HG03095 (cell line): ENCODE measurements around the gene PTTG2.
"Not testable (repeated sequence)": the region's sequence is repeated elsewhere in the genome, so short reads cannot be mapped to it uniquely, and the experiment has no call there.

Source experiments
- ATAC-seq: cut with Tn5 transposase; IDR thresholded peaks from one replicate; pipeline ENCODE4 v1.9.1; 2021; ENCODE audit warnings: moderate library complexity; ENCODE audit not compliant: unreplicated experiment

PTTG2 gene

DNA sequence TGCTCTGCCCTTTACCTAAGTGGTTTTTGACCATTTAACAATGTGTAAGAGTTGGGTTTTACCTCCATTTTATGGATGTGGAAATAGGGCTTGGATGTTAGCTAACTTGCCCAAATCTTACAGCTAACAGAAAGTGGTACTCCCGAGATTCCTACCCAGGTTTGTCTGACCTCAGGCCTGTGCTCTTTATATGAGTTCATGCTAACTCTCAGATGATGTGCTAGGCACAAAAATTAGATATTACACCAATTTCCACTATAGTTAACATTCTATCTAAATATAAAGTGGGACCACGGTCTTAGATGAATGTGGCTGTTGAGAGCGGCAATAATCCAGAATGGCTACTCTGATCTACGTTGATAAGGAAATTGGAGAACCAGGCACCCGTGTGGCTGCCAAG is at the start of gene PTTG2:
Gene PTTG2, plus strand, starts transcription at position 301 of the 400 bp plus-strand sequence. Its CDS starts 37 bp downstream, at position 338.
- ATAC-seq: no peak

DNA sequence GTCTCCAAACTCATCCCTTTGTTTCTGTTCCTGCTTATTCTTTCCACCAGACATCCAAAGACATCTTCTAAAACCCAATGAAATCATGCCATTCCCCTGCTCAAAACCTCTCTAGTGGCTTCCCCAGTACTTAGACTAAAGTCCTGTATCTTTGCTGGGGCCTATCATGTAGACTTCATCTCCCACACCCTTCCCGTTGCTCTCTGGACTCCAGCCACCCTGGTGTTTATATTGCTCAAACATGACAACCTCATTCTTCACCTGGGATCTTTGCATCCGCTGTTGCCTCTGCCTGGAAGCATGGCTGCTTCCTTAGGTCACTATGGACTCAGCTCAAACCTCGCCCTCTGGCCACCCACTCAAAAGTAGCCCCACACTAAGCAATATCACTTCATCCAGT is 45.7 kb upstream of the PTTG2 start:
- no peak for ATAC-seq

DNA sequence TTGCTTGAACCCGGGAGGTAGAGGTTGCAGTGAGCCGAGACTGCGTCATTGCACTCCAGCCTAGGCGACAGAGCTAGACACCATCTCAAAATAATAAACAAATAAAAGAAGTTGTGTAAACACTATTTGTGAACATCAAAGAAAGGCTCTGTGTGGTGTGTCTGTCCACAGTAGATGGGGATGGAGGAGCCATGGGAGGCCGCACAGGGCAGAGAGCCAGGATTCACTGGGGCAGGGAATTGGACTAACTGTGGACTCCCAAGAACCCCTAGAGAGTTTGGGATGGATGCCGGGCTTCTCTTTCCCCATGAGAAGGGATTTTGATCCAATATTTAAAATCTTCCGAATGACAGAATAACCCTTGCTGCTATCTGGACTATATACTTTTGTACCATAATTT is 42.8 kb upstream of the PTTG2 start:
- ATAC-seq: no peak

DNA sequence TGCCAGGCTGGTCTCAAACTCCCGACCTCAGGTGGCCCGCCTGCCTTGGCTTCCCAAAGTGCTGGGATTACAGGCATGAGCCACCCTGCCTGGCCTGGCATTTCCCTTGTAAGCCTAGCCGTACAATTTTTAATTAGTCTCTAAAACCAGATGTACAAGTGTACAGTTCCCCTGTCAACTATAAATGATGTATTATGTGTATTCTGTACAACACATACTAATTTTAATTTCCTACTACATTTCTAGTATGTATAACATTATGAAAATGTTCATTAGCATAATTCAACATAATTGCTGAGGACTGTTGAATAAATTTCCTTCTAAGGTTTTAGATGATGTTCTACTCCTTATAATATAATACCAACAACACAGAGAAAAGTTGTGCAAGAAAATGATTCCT is 41.5 kb upstream of the PTTG2 start:
- no peak for ATAC-seq

DNA sequence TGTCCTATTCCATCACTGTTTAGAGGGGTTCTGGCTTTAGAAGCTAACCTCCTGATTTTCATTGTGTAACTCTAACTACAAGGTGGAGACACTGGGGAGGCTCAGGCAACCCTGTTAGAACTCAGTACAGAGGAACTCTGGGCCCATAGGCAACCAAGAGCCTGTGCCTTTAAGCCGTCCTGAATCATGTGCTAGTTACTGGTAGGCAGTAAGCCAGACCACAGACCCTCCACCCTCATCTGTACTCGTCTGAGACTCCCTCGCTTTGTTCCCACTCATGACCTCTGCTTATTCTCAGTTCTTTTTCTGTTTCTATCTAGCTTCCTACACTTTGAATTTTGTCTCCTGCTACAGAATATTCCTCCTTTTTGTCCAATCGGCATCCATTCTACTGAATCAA is 37.9 kb upstream of the PTTG2 start:
- no peak for ATAC-seq

DNA sequence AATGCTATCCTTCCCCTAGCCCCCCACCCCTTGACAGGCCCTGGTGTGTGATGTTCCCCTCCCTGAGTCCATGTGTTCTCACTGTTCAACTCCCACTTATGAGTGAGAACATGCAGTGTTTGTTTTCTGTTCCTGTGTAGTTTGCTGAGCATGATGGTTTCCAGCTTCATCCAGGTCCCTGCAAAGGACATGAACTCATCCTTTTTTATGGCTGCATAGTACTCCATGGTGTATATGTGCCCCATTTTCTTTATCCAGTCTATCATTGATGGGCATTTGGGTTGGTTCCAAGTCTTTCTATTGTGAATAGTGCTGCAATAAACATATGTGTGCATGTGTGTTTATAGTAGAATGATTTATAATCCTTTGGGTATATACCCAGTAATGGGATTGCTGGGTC is 37.1 kb upstream of the PTTG2 start:
- ATAC-seq: not testable (repeated sequence)

DNA sequence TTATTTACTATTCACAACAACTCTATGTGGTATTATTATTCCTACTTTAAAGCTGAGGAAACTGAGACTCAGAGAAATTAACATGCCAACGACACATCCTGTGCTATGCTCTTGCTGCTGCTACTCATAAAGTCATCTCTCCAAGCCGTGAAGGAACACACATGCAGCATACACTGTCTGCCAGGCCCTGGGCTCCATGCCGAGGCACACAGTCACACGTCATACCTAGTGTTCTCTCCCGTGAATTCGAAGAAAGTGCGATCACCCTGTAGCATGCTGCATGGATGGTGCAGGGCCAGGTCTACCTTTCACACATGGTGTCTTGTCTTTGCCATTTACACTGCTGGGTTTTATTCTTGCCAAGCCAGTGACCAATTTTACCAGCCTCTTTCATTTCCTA is 35.3 kb upstream of the PTTG2 start:
- ATAC-seq: no peak

DNA sequence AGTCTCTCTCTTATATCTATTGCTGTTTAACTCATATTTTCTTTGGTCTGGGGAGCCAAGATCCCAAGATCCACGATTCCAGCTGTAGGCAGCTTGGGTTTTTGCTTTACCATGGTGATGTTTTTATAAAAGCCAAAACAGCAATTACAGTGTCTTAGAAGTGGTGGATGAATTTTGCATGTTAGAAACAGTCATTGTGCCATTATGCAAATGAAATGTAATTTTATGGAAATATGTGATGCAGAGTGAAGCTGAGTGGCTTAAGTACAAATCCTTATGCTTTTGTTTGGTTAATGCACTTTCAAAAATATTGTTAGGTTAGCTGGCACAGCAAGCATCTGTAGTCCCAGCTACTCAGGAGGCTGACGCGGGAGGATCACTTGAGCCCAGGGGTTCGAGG is 32.8 kb upstream of the PTTG2 start:
- ATAC-seq: no peak

DNA sequence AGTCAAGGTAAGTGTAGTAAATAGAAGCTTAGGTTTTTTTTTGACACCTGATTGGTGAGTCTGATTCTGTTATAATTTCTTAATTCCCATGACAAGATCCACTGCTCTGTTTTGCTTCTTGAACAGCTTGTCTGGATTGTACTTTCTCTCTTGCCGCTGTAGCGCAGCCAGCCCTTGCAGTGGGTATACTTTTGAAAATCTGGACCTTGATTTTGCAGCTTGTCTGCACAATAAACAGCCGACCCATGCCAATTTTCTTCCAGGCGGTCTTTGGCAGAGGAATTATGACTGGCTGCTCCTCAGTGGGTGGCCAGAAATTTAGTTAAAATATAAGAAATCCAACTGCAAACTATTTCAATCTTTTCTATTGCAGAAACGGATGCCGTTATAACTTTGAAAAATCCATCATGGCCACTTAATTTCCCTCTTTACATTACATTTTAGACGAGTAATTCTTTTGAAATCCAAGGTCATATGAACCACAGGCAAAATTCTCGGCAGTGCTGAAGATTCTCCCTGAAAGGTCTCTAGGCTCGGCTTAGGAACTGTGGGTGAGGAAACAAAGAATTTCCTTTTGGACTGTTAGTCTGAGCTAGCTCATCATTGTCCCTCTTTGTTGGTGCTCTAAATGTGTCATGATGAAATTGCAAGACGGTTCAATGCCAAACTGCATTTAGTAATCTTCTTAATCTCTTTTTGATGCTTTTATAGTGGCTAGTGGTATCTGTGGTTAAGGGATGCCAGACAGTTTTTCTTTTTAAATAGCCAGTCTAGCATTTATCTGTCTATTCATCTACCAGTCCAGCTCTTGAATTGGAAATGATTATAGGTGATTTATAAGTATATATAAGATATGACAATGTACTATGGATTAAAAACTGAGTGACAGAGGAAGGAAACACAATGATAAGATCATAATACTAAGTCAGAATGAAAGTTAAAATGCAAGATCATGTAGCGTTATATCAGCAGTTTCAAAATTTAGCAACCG is 31.5 kb upstream of the PTTG2 start:
- ATAC-seq: no peak

DNA sequence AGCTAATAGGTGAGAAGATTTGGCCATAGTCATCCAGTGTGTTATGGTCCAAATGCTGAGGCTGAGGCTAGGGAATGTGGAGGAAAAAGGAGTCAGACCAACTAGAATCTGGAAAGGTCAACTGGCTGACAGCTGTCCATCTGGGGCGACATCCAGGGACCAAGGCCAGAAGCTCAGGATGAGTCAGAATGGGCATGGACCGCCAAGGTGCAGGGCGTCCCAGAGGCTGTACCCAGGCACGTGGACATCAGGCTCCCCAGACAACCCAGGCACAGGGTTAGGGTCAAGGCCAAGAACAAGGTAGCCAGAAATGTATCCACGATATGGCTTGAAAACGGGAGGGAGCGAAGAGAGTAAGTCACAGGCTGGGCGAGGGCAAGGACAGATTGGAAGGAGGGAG is 26.1 kb upstream of the PTTG2 start:
- no peak for ATAC-seq

DNA sequence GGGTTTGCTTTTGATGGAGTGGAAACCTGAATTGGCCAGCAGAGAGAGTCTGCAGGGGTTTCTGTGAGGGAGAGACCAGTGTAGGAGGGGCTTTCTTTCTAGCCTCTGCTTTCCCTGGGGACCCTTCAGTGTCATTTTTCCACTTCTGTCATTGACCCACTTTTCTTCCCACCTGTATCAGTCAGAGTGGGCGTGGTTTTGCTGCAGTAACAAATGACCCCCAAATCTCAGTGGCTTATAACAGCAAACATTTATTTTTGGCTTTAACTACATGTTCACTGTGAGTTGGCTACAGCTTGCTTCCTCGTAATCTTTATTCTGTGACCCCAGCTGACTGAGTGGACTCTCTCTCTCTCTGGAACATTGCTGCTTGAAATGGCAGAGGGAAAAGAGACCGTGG is 25.6 kb upstream of the PTTG2 start:
- no peak for ATAC-seq

DNA sequence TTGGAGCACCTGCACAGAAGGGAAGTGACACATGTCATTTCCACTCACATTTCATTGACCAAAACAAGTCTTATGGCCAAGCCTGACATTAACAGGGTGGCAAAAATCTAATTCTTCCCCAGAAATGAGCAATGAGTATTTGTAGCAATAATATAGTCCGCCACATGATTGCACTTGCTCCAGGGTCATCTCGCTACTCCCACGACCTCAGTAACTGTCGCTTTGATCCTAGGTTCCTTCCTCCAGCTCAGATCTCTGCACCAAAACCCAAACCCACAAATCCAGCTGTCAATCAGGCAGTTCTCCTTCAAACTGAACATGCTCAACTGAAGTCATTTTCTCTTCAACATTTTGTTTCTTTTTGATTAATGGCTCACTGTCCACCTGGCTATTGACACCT is 25.2 kb upstream of the PTTG2 start:
- ATAC-seq: no peak

DNA sequence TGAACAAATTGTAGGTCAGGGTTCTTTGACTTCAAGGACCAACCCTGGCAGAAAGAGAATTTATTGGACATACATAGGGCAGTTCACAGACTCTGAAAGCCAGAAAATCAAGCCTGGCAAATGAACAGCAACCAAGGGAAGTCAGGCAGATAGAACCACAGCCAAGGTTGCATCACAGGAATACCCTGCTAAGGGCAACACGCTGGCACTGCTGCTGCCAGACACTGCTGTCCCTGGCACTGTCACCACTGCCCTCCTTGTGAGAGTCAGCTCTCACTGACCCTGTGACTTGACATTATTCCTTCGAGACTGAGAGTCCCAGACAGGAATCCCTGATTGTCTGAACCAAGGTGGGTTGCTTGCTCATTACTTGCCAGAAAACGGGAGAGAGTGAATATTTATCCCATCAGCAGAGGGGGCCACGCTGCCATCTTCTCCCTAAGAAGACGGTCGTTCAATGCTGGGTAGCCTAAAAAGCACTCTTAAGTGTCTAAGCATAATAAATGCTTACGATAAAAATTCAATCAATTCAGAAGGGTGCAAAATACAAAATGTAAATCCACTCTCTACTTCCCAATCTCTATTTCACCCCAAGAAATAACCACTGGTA is 23.2 kb upstream of the PTTG2 start:
- ATAC-seq: no peak

DNA sequence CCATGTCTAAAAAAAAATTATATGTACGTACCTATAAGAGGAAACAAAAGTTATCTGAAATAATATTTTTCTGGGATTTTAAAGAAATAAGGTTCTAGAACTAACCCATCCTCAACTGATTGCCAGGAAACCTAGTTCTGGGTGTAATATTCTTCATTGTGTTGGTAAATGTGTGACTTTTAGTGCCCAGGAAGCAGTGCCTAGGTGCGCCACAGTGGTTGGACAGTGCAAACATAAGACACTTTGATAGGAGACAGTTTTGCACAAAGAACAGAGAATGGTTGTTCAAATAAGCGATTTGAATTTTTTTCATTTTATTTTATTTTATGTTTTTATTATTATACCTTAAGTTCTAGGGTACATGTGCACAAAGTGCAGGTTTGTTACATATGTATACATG is 22.0 kb upstream of the PTTG2 start:
- no peak for ATAC-seq

DNA sequence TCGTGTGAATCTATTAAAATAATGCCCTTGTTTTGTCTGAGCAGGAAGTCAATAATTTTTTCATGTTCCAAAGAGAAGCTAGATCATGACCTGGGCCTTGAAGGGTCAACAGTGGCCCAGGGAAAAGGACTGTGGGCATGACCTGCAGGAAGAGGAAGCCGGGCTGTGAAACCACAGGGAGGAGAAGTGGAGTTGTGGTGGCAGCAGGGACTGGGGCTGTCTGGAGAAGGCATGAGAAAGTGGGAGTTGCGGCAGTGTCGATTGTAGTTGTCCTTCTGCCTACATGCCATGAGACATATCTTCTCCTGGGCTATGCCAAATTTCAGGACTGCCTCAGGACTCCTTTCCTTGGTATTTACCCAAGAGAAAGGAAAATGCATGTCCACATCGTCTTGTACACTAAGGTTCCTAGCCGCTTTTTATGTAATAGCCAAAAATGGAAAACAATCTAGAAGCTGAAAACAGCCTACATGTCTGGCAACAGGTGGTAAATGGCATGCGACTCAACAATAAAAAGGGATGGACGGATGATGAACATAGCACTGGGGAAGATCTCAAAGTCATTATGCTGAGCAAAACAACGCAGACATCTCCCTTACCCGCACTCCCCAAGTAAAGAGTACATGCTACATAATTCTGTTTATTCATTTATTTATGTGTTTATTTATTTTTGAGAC is 13.6 kb upstream of the PTTG2 start:
- no peak for ATAC-seq

DNA sequence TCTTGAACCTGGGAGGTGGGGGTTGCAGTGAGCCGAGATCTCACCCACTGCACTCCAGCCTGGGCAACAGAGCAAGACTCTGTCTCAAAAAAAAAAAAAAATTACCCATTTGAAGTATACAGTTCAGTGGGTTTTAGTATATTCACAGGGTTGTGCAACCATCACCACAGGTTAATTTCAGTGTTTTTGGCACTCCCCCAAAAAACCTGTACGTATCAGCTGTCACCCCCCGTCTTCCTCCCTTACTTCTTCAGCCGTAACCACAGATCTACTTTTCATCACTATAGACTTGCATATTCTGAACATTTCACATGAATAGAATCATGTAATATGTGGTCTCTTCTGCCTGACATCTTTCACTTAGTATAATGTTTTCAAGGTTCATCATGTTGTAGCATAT is 11.7 kb upstream of the PTTG2 start:
- ATAC-seq: no peak

DNA sequence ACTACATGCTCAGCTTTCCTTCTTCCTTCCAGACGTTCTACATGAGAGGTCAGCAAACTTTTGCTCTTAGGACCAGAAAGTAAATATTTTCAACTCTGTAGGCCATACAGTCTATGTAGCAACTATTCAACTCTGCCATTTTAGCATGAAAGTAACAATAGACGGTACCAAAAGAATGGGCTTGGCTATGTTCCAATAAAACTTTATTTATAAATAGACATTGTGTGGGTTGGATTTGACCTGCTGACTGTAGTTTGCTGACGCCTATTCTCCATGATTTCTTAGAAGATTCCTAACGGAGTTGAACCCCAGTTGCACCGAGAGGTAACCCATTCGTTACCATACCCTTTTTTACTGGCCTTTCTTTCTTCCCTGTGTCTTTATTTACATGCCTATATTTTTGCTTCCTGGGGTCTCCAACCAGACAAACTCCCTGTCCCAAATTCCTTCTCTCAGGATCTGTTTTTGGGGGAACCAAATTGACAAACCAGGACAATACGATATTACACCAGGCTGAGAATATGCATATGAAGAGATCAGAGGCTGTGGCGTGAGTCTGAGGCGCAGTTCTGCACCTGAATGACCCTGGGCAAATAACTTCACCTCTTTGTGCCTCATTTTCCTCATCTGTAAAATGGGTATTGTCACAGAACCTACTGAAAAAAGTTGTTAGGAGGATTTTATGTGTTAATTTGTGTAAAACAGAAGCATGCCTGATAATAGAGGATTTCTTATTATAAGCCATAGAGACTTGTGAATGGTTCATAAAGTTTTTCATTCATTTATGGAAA is 10.4 kb upstream of the PTTG2 start:
- ATAC-seq: no peak

DNA sequence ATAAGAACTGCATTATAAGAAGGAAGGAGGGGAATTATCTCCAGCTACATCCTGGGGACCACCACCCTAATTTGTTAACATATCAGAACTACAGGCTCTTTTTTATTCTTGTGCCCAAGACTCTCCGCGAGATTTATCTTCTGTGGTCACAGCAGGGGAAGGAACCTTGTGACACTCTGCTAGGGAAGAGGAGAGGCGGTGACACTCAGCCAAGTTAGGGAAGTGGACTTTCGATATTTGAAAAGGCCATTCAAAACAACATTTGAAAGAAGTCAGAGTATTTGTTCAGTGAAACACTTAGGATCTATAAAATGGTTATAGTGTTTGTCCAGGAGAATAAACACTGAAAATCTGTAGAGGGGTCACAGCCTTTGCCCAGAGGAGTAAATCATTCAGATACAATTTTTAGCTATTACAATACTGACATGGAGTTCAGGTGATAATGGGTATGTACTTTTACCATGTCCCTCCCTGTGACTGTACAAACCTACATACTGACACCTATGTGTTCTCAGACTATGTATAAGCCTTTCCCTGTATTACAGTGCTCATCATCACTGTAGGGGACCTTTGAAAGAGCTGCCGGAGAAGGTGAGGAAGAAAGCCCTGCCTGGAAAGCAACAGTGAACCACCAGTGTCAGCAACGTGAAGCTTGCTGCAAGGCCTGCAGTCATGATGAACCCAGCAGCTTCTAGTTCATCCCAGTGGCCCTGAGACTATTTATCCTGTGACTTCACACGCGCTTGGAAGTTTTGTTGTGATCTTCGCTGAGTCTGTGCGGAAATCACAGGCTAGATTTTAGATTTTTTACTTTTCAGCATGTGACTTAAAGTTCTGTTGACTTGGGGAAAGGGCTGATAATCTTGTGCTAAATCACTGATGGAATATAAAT is 8.5 kb upstream of the PTTG2 start:
- no peak for ATAC-seq

DNA sequence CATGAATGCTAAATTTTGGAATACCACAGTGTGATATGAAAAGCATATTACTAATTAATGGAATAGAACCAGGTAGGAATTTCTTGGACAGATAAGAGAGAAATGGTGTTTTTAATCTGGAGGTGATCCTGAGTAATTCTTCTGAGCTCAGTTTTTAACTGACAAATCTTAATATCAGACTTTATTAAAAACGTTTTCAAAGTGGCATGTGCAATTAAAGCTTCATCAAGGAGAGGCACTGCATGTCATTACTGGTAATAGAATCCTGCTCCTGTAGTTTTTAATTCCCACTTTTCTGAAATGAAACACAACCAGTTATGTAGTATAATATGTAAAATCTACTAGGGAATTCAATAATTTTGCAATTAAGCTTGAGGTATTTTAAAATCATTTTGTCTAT is 7.0 kb upstream of the PTTG2 start:
- ATAC-seq: no peak
